Right lobe of liver (tissue), 6 donors: Measurements from ENCODE around the gene PDLIM5. TPM values are rescaled to one million over a fixed set of nuclear protein-coding genes. Genes with fewer than 3 reads are reported as not detected.

Experiments used
- ATAC-seq, 4 donors: fragments of 200-7000 bp; cut with Tn5 transposase; one replicate each; pipeline ENCODE4 v1.9.1; 2020; ENCODE audit warnings: mild to moderate bottlenecking in 4 of 4, moderate library complexity in 4 of 4
- DNase-seq, 3 donors: peaks; one replicate each; pipeline ENCODE4 v3.0.0-alpha.2; 2020
- H3K27ac ChIP-seq, 3 donors: fragments of 200-600 bp; one replicate each; pipeline ENCODE4 v1.8.0; 2022
- H3K27me3 ChIP-seq, 2 donors: fragments of 200-600 bp; one replicate each; pipeline ENCODE4 v1.8.0; 2022
- H3K36me3 ChIP-seq, 4 donors: fragments of 200-600 bp; sonication (generic) in 1 of 4; one replicate each; pipeline versions ENCODE4 v1.5.1 to v1.8.0; 2017 to 2022; ENCODE audit warnings: control low read depth in 1 of 4
- H3K4me1 ChIP-seq, 4 donors: fragments of 200-600 bp; sonication (generic) in 1 of 4; one replicate each; pipeline versions ENCODE4 v1.5.1 to v1.8.0; 2017 to 2022; ENCODE audit warnings: control low read depth in 1 of 4
- H3K4me3 ChIP-seq, 3 donors: fragments of 200-600 bp; one replicate each; pipeline ENCODE4 v1.8.0; 2022
- H3K9me3 ChIP-seq, 4 donors: fragments of 200-600 bp; sonication (generic) in 1 of 4; one replicate each; pipeline versions ENCODE4 v1.5.1 to v1.8.0; 2017 to 2022; ENCODE audit warnings: control low read depth in 1 of 4
- POLR2A ChIP-seq: fragments of 450-650 bp; IDR thresholded peaks from one replicate; pipeline ENCODE4 v1.6.1; 2017; ENCODE audit warnings: antibody characterized with exemption, mild to moderate bottlenecking
- WGBS: methylation state at CpG from one replicate; pipeline ENCODE4 v1.1.6; 2018; ENCODE audit warnings: low coverage, low lambda C conversion rate; ENCODE audit not compliant: insufficient coverage; ENCODE audit errors: missing lambda C conversion rate; 5-methylcytosine and 5-hydroxymethylcytosine counted together
- intact Hi-C, 2 donors: fragments of 100-400 bp; cut with DNase I; formaldehyde crosslinking; loops; one replicate each; pipeline versions ENCODE4 v1.11.2 to v1.14.1; 2022
- total RNA-seq, 6 experiments: library from RNA; depleted of rRNA in 2 of 6; stranded (reverse); fragments of >200 nt in 2 of 6; fragmentation: NEBNext Ultra II Directional in 3 of 6; extraction: Animal tissue kit (Norgen Biotek cat#: 25700) in 3 of 6; gene quantifications; one replicate each; pipeline versions ENCODE4 v1.1.0 to v1.2.4, GENCODE V29; 2016 to 2023
- TF ChIP-seq, protein P1 (sequence below), 4 donors: fragments of 200-600 bp in 3 of 4; fragments of 450-650 bp in 1 of 4; IDR thresholded peaks; one replicate each; pipeline versions ENCODE4 v1.5.1 to v1.8.0; 2016 to 2022; ENCODE audit warnings: antibody characterized with exemption in 4 of 4, mild to moderate bottlenecking in 2 of 4
- donor health status: DM: no; HTN: yes; CAD: no.
- donor health status: DM: no; HTN: no; CAD: no.
- donor health status: DM: no; HTN: no; CAD: no.
- donor health status: DM: no; HTN: yes; CAD: no.
- donor health status: DM: no; HTN: yes; CAD: no.

PDLIM5 gene
- total RNA-seq, 6 experiments from 2014 or later, result 71.9 to 135 (median 101) TPM

GRCh38 chr4:94410678-94411206 is 41.0 kb upstream of the PDLIM5 start:
- H3K9me3 ChIP-seq, result no peaks in the 10 kb centered on the region
- 47% methylated on average over 10 of the region's 10 CpGs for WGBS
- H3K36me3 ChIP-seq, result no peaks in the 10 kb centered on the region
- no peaks in the 10 kb centered on the region for H3K27me3 ChIP-seq
- intact Hi-C loops, result no loop called here
- ATAC-seq, result peak; percentile 73 to 93 (median 86)
- peak overlapping the region; percentile 8 to 80 (median 52) for H3K27ac ChIP-seq
- peak overlapping the region in 1 of 3 donors; percentile 12 for H3K4me3 ChIP-seq
- TF ChIP-seq POLR2A, result peak; percentile 28
- TF ChIP-seq, protein P1, sequence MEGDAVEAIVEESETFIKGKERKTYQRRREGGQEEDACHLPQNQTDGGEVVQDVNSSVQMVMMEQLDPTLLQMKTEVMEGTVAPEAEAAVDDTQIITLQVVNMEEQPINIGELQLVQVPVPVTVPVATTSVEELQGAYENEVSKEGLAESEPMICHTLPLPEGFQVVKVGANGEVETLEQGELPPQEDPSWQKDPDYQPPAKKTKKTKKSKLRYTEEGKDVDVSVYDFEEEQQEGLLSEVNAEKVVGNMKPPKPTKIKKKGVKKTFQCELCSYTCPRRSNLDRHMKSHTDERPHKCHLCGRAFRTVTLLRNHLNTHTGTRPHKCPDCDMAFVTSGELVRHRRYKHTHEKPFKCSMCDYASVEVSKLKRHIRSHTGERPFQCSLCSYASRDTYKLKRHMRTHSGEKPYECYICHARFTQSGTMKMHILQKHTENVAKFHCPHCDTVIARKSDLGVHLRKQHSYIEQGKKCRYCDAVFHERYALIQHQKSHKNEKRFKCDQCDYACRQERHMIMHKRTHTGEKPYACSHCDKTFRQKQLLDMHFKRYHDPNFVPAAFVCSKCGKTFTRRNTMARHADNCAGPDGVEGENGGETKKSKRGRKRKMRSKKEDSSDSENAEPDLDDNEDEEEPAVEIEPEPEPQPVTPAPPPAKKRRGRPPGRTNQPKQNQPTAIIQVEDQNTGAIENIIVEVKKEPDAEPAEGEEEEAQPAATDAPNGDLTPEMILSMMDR (IDR thresholded peaks at IDR 0.05), result no peak
- H3K4me1 ChIP-seq, result peaks cover 0 to 52% (median 12%) of the 10 kb centered on the region in 4 donors
- peak; percentile 70 to 89 (median 88) for DNase-seq

DNA sequence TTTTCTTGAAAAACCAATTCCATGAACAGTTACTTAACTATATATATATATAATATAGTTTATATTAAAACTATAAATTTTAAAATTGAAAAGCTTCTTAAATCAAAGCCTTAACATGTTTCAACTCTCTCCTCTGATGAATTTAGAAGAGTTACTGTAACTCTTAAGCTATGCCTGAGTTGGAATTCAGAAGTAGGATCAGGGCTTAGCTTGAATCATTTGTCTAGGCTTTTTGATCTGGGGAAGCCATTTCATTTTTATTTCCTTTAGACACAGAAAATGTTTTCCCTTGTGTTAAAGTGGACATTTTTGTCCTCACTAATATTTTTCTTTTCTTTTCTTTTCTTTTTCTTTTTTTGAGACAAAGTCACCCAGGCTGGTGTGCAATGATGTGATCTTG is 40.4 kb upstream of the PDLIM5 start:
- DNase-seq, result no peak
- Histone ChIP-seq H3K4me1 (peaks cover 0 to 55% (median 12%) of the 10 kb centered on the region in 4 donors), H3K27ac (peak overlapping the region in 2 of 3 donors; percentile 71 to 80), H3K36me3 (no peaks in the 10 kb centered on the region), H3K27me3 (no peaks in the 10 kb centered on the region), H3K4me3 (no peak overlapping the region), H3K9me3 (no peaks in the 10 kb centered on the region)
- ATAC-seq, result no peak
- intact Hi-C loops, result no loop called here
- no peak for TF ChIP-seq POLR2A
- TF ChIP-seq, protein P1 (IDR thresholded peaks at IDR 0.05), result no peak

DNA sequence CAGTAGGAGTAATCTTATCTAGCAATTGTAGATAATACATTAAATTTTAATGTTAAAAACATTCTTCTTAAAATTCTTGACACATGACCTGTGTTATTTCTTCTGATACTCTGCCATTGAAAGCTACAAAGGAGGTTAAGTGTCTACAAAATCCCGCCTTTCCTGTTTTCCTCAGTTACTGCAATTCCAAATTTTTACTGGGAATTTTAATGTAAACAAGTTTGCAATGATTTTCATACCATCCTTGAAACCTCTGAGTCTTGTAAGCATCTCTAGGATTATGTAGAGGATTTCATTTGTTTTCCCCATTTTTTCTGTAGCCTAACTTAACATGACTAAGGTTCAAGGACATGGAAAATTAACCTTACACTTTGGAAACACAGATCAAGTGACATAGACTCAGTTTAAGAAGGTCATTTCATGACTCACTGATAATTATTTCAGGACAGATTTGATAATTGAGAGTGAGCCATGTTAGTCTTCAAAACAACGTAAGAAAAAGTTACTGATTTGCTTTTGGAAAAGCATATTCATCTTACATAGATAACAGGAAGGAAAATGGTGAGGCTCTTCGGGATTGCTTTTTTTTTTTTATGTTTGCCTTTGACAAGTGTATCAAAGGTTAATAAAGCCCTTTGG is 39.6 kb upstream of the PDLIM5 start:
- Histone ChIP-seq H3K27me3 (no peaks in the 10 kb centered on the region), H3K9me3 (no peaks in the 10 kb centered on the region), H3K4me1 (peaks cover 0 to 53% (median 11%) of the 10 kb centered on the region in 4 donors), H3K36me3 (no peaks in the 10 kb centered on the region), H3K4me3 (peak overlapping the region in 2 of 3 donors; percentile 7 to 17), H3K27ac (peak overlapping the region; percentile 14 to 80 (median 71))
- ATAC-seq, result peak in 3 of 4 donors; percentile 9 to 37 (median 31)
- DNase-seq, result no peak
- 39% methylated on average over 3 of the region's 3 CpGs for WGBS
- intact Hi-C loops, result no loop called here
- TF ChIP-seq, protein P1 (IDR thresholded peaks at IDR 0.05), result no peak
- no peak for TF ChIP-seq POLR2A

GRCh38 chr4:94412658-94413038 is 39.1 kb upstream of the PDLIM5 start:
- H3K27me3 ChIP-seq, result no peaks in the 10 kb centered on the region
- peaks cover 0 to 48% (median 9%) of the 10 kb centered on the region in 4 donors for H3K4me1 ChIP-seq
- 2% methylated on average over 6 of the region's 6 CpGs for WGBS
- H3K4me3 ChIP-seq, result peak overlapping the region in 2 of 3 donors; percentile 7 to 17
- peak overlapping the region; percentile 14 to 80 (median 71) for H3K27ac ChIP-seq
- no peaks in the 10 kb centered on the region for H3K9me3 ChIP-seq
- intact Hi-C loops, result no loop called here
- no peak for DNase-seq
- TF ChIP-seq, protein P1 (IDR thresholded peaks at IDR 0.05), result no peak
- TF ChIP-seq POLR2A, result peak; percentile 14
- no peaks in the 10 kb centered on the region for H3K36me3 ChIP-seq
- peak; percentile 36 to 71 (median 56) for ATAC-seq
